HEK293 (cell line): ENCODE data around the gene PPP1R9B.

Experiments
- CTCF ChIP-seq: fragments of 450-650 bp; formaldehyde crosslinking; IDR thresholded peaks from 2 replicates; pipeline ENCODE4 v1.5.1; 2016; ENCODE audit warnings: missing biosample characterization, missing genetic modification characterization
- GFI1B ChIP-seq: fragments of 450-650 bp; formaldehyde crosslinking; IDR thresholded peaks from 2 replicates; pipeline ENCODE4 v1.5.1; 2016; ENCODE audit warnings: missing biosample characterization, missing genetic modification characterization
- GLI4 ChIP-seq: fragments of 450-650 bp; formaldehyde crosslinking; IDR thresholded peaks from 2 replicates; pipeline ENCODE4 v1.5.1; 2016; ENCODE audit warnings: missing biosample characterization, missing genetic modification characterization
- GLIS2 ChIP-seq: fragments of 450-650 bp; formaldehyde crosslinking; IDR thresholded peaks from 2 replicates; pipeline ENCODE4 v1.5.1; 2016; ENCODE audit warnings: missing biosample characterization, missing genetic modification characterization
- MZF1 ChIP-seq: fragments of 450-650 bp; formaldehyde crosslinking; IDR thresholded peaks from 2 replicates; pipeline ENCODE4 v1.5.1; 2017; ENCODE audit warnings: missing biosample characterization, missing genetic modification characterization, borderline replicate concordance
- REST ChIP-seq: fragments of 450-650 bp; formaldehyde crosslinking; IDR thresholded peaks from 2 replicates; pipeline ENCODE4 v1.5.1; 2016; ENCODE audit warnings: missing biosample characterization, missing genetic modification characterization
- TCF7L2 ChIP-seq: IDR thresholded peaks from 2 replicates; pipeline ENCODE4 v1.6.1; 2011; ENCODE audit warnings: low read depth, mild to moderate bottlenecking, inconsistent platforms, low read length, moderate library complexity, borderline replicate concordance
- ZBTB49 ChIP-seq: fragments of 450-650 bp; formaldehyde crosslinking; IDR thresholded peaks from 2 replicates; pipeline ENCODE4 v1.5.1; 2016; ENCODE audit warnings: missing biosample characterization, missing genetic modification characterization, low read depth
- ZNF157 ChIP-seq: fragments of 450-650 bp; formaldehyde crosslinking; IDR thresholded peaks from 2 replicates; pipeline ENCODE4 v1.5.1; 2016; ENCODE audit warnings: missing biosample characterization, missing genetic modification characterization
- ZNF19 ChIP-seq: fragments of 450-650 bp; formaldehyde crosslinking; IDR thresholded peaks from 2 replicates; pipeline ENCODE4; 2016; ENCODE audit warnings: missing biosample characterization, missing genetic modification characterization, low read depth
- ZNF221 ChIP-seq: fragments of 450-650 bp; formaldehyde crosslinking; IDR thresholded peaks from 2 replicates; pipeline ENCODE4 v1.5.1; 2017; ENCODE audit warnings: missing biosample characterization, missing genetic modification characterization, borderline replicate concordance
- ZNF24 ChIP-seq: fragments of 450-650 bp; formaldehyde crosslinking; IDR thresholded peaks from 2 replicates; pipeline ENCODE4 v1.5.1; 2016; ENCODE audit warnings: missing biosample characterization, missing genetic modification characterization
- ZNF266 ChIP-seq: fragments of 450-650 bp; formaldehyde crosslinking; IDR thresholded peaks from 2 replicates; pipeline ENCODE4 v1.5.1; 2016; ENCODE audit warnings: missing biosample characterization, missing genetic modification characterization, low read depth
- ZNF280D ChIP-seq: fragments of 450-650 bp; formaldehyde crosslinking; IDR thresholded peaks from 2 replicates; pipeline ENCODE4 v1.5.1; 2016; ENCODE audit warnings: missing biosample characterization, missing genetic modification characterization
- ZNF302 ChIP-seq: fragments of 450-650 bp; formaldehyde crosslinking; IDR thresholded peaks from 2 replicates; pipeline ENCODE4 v1.5.1; 2016; ENCODE audit warnings: missing biosample characterization, missing genetic modification characterization, low read depth
- ZNF324 ChIP-seq: fragments of 450-650 bp; formaldehyde crosslinking; IDR thresholded peaks from 2 replicates; pipeline ENCODE4 v1.5.1; 2016; ENCODE audit warnings: missing biosample characterization, missing genetic modification characterization
- ZNF350 ChIP-seq: fragments of 450-650 bp; formaldehyde crosslinking; IDR thresholded peaks from 2 replicates; pipeline ENCODE4 v1.5.0; 2017; ENCODE audit warnings: missing biosample characterization, mild to moderate bottlenecking, missing genetic modification characterization
- ZNF391 ChIP-seq: fragments of 450-650 bp; formaldehyde crosslinking; IDR thresholded peaks from 2 replicates; pipeline ENCODE4 v1.5.1; 2016; ENCODE audit warnings: low read depth, missing biosample characterization, missing genetic modification characterization, borderline replicate concordance
- ZNF501 ChIP-seq: fragments of 450-650 bp; formaldehyde crosslinking; IDR thresholded peaks from 2 replicates; pipeline ENCODE4 v1.5.1; 2016; ENCODE audit warnings: missing biosample characterization, missing genetic modification characterization
- ZNF558 ChIP-seq: fragments of 450-650 bp; formaldehyde crosslinking; IDR thresholded peaks from 2 replicates; pipeline ENCODE4 v1.5.1; 2016; ENCODE audit warnings: missing biosample characterization, missing genetic modification characterization
- ZNF561 ChIP-seq: fragments of 450-650 bp; IDR thresholded peaks from 2 replicates; pipeline ENCODE4 v1.5.1; 2018; ENCODE audit warnings: missing biosample characterization, missing genetic modification characterization, borderline replicate concordance
- ZNF600 ChIP-seq: fragments of 450-650 bp; formaldehyde crosslinking; IDR thresholded peaks from 2 replicates; pipeline ENCODE4 v1.5.1; 2016; ENCODE audit warnings: missing biosample characterization, missing genetic modification characterization
- ZNF621 ChIP-seq: fragments of 450-650 bp; formaldehyde crosslinking; IDR thresholded peaks from 2 replicates; pipeline ENCODE4 v1.5.1; 2017; ENCODE audit warnings: missing biosample characterization, missing genetic modification characterization
- ZNF623 ChIP-seq: fragments of 450-650 bp; formaldehyde crosslinking; IDR thresholded peaks from 2 replicates; pipeline ENCODE4 v1.5.1; 2016; ENCODE audit warnings: missing biosample characterization, missing genetic modification characterization
- ZNF664 ChIP-seq: fragments of 450-650 bp; formaldehyde crosslinking; IDR thresholded peaks from 2 replicates; pipeline ENCODE4 v1.5.1; 2016; ENCODE audit warnings: missing biosample characterization, missing genetic modification characterization
- ZNF76 ChIP-seq: fragments of 450-650 bp; formaldehyde crosslinking; IDR thresholded peaks from 2 replicates; pipeline ENCODE4; 2016; ENCODE audit warnings: low read depth, missing biosample characterization, missing genetic modification characterization, borderline replicate concordance
- ZNF791 ChIP-seq: fragments of 450-650 bp; formaldehyde crosslinking; IDR thresholded peaks from 2 replicates; pipeline ENCODE4 v1.5.1; 2016; ENCODE audit warnings: missing biosample characterization, missing genetic modification characterization
- ZNF792 ChIP-seq: fragments of 450-650 bp; formaldehyde crosslinking; IDR thresholded peaks from 2 replicates; pipeline ENCODE4 v1.5.1; 2016; ENCODE audit warnings: missing biosample characterization, missing genetic modification characterization
- ZNF830 ChIP-seq: fragments of 450-650 bp; IDR thresholded peaks from 2 replicates; pipeline ENCODE4 v1.5.0; 2018; ENCODE audit warnings: missing biosample characterization, missing genetic modification characterization, low read depth, mild to moderate bottlenecking, moderate library complexity

The PPP1R9B gene

GRCh38 chr17:50094753-50095619, 55.5 kb downstream of the PPP1R9B start, which contains the start of gene PDK2 (continued):
- TF ChIP-seq ZNF600 = peak; percentile 71
- no peak; the same call in 1 of the 2 replicates for TF ChIP-seq ZNF501
- peak; percentile 25; the same call in 1 of the 2 replicates for TF ChIP-seq ZNF391
- TF ChIP-seq ZNF792 = no peak
- peak; percentile 17; the same call in 1 of the 2 replicates for TF ChIP-seq REST
- no peak for TF ChIP-seq GFI1B (tag by site-specific recombination)
- no peak; the same call in none of the 2 replicates for TF ChIP-seq CTCF (tag by site-specific recombination)
- no peak for TF ChIP-seq ZNF350 (tag by site-specific recombination)
- peak; percentile 71; the same call in 1 of the 2 replicates for TF ChIP-seq ZNF76 (tag by site-specific recombination)
- TF ChIP-seq ZNF157 = no peak
- no peak for TF ChIP-seq ZNF266 (tag by site-specific recombination)
- TF ChIP-seq TCF7L2 = no peak
- no peak for TF ChIP-seq ZNF324 (tag by site-specific recombination)
- no peak for TF ChIP-seq ZNF623 (tag by site-specific recombination)
- no peak for TF ChIP-seq ZNF558
- no peak for TF ChIP-seq ZNF791
- no peak for TF ChIP-seq ZNF19 (tag by site-specific recombination)
- TF ChIP-seq GLI4 (tag by site-specific recombination) = no peak
- no peak; the same call in 1 of the 2 replicates for TF ChIP-seq GLIS2 (tag by site-specific recombination)
- TF ChIP-seq ZNF561 (tag by site-specific recombination) = 0 out of 2 replicates have a peak, but pooled peaks have one; percentile 60
- TF ChIP-seq ZNF830 (tag by site-specific recombination) = no peak
- no peak for TF ChIP-seq ZNF664 (tag by site-specific recombination)
- TF ChIP-seq ZNF621 (tag by site-specific recombination) = no peak
- TF ChIP-seq ZNF280D (tag by site-specific recombination) = 0 out of 2 replicates have a peak, but pooled peaks have one; percentile 12
- TF ChIP-seq ZBTB49 = no peak
- no peak for TF ChIP-seq ZNF302 (tag by site-specific recombination)
- TF ChIP-seq MZF1 (tag by site-specific recombination) = peak; percentile 49
- TF ChIP-seq ZNF221 (tag by site-specific recombination) = no peak
- 0 out of 2 replicates have a peak, but pooled peaks have one; percentile 59 for TF ChIP-seq ZNF24 (tag by site-specific recombination)
